IMR-90 (cell line): ENCODE data around the gene IDS. TPM values are rescaled to one million over a fixed set of nuclear protein-coding genes. Genes with fewer than 3 reads are reported as not detected.

Source experiments
- ATAC-seq: fragments of 200-7000 bp; cut with Tn5 transposase; 2 replicates; pipeline ENCODE4 v1.9.1; 2020; ENCODE audit warnings: low read depth, mild to moderate bottlenecking, moderate library complexity
- BruUV-seq: library from RNA; stranded (reverse); fragments of 400-500 nt; replicated peaks from 2 replicates; lab custom pipeline; 2021; lab: Mats Ljungman, UMichigan
- CTCF ChIA-PET: fragments of 300-600 bp; formaldehyde crosslinking; extraction: SDS; loops from one replicate; lab custom pipeline; 2021; ENCODE audit warnings: antibody characterized with exemption; lab: Yijun Ruan, JAX
- POLR2A ChIA-PET: fragments of 300-600 bp; sonication (Branson Sonifier 250); formaldehyde crosslinking; loops from one replicate; lab custom pipeline; 2022; ENCODE audit warnings: antibody characterized with exemption; ENCODE audit not compliant: unreplicated experiment; lab: Charles Lee
- DNase-seq: peaks from one replicate; pipeline ENCODE4 v3.0.0; 2013
- H2AFZ ChIP-seq: replicated peaks from 2 replicates; pipeline ENCODE3; 2013; ENCODE audit warnings: low read length, mild to moderate bottlenecking; ENCODE audit not compliant: poor library complexity
- H2AK5ac ChIP-seq: 2 replicates; pipeline ENCODE4 v1.6.1; 2013; ENCODE audit warnings: low read depth, low read length, inconsistent platforms
- H2AK9ac ChIP-seq: replicated peaks from 2 replicates; pipeline ENCODE3; 2013; ENCODE audit warnings: mild to moderate bottlenecking, low read depth, low read length, moderate library complexity; ENCODE audit not compliant: poor library complexity
- H2BK120ac ChIP-seq: 2 replicates; pipeline ENCODE4 v1.6.1; 2013; ENCODE audit warnings: low read depth, low read length, inconsistent platforms
- H2BK15ac ChIP-seq: 3 replicates; pipeline ENCODE4 v1.6.1; 2013; ENCODE audit warnings: low read depth, low read length, inconsistent platforms
- H2BK20ac ChIP-seq: 2 replicates; pipeline ENCODE4 v1.6.1; 2013; ENCODE audit warnings: low read depth, mild to moderate bottlenecking, inconsistent platforms, low read length, moderate library complexity
- H2BK5ac ChIP-seq: 2 replicates; pipeline ENCODE4 v1.6.1; 2013; ENCODE audit warnings: mild to moderate bottlenecking, low read depth, low read length, inconsistent platforms; ENCODE audit not compliant: poor library complexity, severe bottlenecking
- H3K14ac ChIP-seq: replicated peaks from 2 replicates; pipeline ENCODE4 v1.6.1; 2013; ENCODE audit warnings: low read depth, low read length, inconsistent platforms
- H3K18ac ChIP-seq: 2 replicates; pipeline ENCODE4 v1.6.1; 2013; ENCODE audit warnings: low read depth, low read length, control low read depth
- H3K23ac ChIP-seq: 2 replicates; pipeline ENCODE4 v1.6.1; 2013; ENCODE audit warnings: low read depth, low read length, inconsistent platforms
- H3K27ac ChIP-seq: 2 replicates; pipeline ENCODE4 v1.5.1; 2013; ENCODE audit warnings: mild to moderate bottlenecking, control low read depth, low read length; ENCODE audit not compliant: insufficient read depth
- H3K27me3 ChIP-seq: 2 replicates; pipeline ENCODE4 v1.6.1; 2013; ENCODE audit warnings: low read length; ENCODE audit not compliant: control insufficient read depth, insufficient read depth
- H3K36me3 ChIP-seq: 2 replicates; pipeline ENCODE4 v1.6.1; 2013; ENCODE audit warnings: low read length, mixed read lengths; ENCODE audit not compliant: control insufficient read depth, insufficient read depth
- H3K4ac ChIP-seq: 2 replicates; pipeline ENCODE4 v1.6.1; 2013; ENCODE audit warnings: low read depth, low read length, inconsistent platforms
- H3K4me1 ChIP-seq: 2 replicates; pipeline ENCODE4 v1.6.1; 2013; ENCODE audit warnings: low read length, mixed read lengths; ENCODE audit not compliant: control insufficient read depth, insufficient read depth
- H3K4me2 ChIP-seq: 2 replicates; pipeline ENCODE4 v1.6.1; 2013; ENCODE audit warnings: low read depth, mild to moderate bottlenecking, control low read depth, low read length, moderate library complexity
- H3K4me3 ChIP-seq: 2 replicates; pipeline ENCODE4 v1.5.1; 2013; ENCODE audit warnings: low read depth, mild to moderate bottlenecking, control low read depth, low read length, moderate library complexity; ENCODE audit not compliant: insufficient read depth
- H3K56ac ChIP-seq: 2 replicates; pipeline ENCODE4 v1.6.1; 2013; ENCODE audit warnings: low read length, inconsistent platforms; ENCODE audit not compliant: insufficient read depth; ENCODE audit errors: extremely low read depth
- H3K79me1 ChIP-seq, 2 experiments: 2 replicates each; pipeline ENCODE4 v1.6.1; 2013; ENCODE audit warnings: low read length in 2 of 2, inconsistent platforms in 1 of 2, low read depth in 1 of 2
- H3K9ac ChIP-seq: 2 replicates; pipeline ENCODE4 v1.6.1; 2013; ENCODE audit warnings: low read depth, low read length, control low read depth
- H3K9me1 ChIP-seq: 2 replicates; pipeline ENCODE4 v1.6.1; 2013; ENCODE audit warnings: low read length, inconsistent platforms; ENCODE audit not compliant: insufficient read depth
- H3K9me3 ChIP-seq: 2 replicates; pipeline ENCODE4 v1.6.1; 2013; ENCODE audit warnings: low read length; ENCODE audit not compliant: control insufficient read depth, insufficient read depth
- H4K20me1 ChIP-seq: 2 replicates; pipeline ENCODE4 v1.6.1; 2013; ENCODE audit warnings: low read length, inconsistent platforms; ENCODE audit not compliant: insufficient read depth
- H4K5ac ChIP-seq: 2 replicates; pipeline ENCODE4 v1.6.1; 2013; ENCODE audit warnings: mild to moderate bottlenecking, low read depth, low read length, control low read depth
- H4K8ac ChIP-seq, 2 experiments: 2 replicates each; pipeline ENCODE4 v1.6.1; 2013; ENCODE audit warnings: low read depth in 2 of 2, low read length in 2 of 2, control low read depth in 1 of 2, inconsistent platforms in 1 of 2
- H4K91ac ChIP-seq: 2 replicates; pipeline ENCODE4 v1.6.1; 2013; ENCODE audit warnings: low read depth, low read length, inconsistent platforms; ENCODE audit not compliant: insufficient read depth
- MXI1 ChIP-seq: IDR thresholded peaks from 2 replicates; pipeline ENCODE4 v1.6.1; 2012; ENCODE audit warnings: low read depth, mild to moderate bottlenecking, low read length, moderate library complexity, borderline replicate concordance
- USF2 ChIP-seq: fragments of 150-350 bp; IDR thresholded peaks from 2 replicates; pipeline ENCODE4 v1.6.1; 2017; ENCODE audit warnings: mild to moderate bottlenecking, antibody characterized with exemption, low read length, low read depth
- WGBS, 2 experiments: methylation state at CpG; one replicate each; pipeline versions ENCODE4 v1.1.5 to v1.1.7; 2013; ENCODE audit warnings: missing lambda C conversion rate in 2 of 2; ENCODE audit not compliant: insufficient read length in 1 of 2; ENCODE audit errors: extremely low coverage in 2 of 2; 5-methylcytosine and 5-hydroxymethylcytosine counted together
- dilution Hi-C: fragments of 300-500 bp; cut with HindIII; formaldehyde crosslinking; loops from one replicate; pipeline ENCODE4 v1.14.3; 2018; ENCODE audit warnings: low sequenced_read_pairs; ENCODE audit not compliant: unreplicated experiment
- in situ Hi-C: fragments of 300-500 bp; cut with MboI; formaldehyde crosslinking; loops from 3 replicates; pipeline ENCODE4 v1.14.3; 2019; ENCODE audit warnings: low sequenced_read_pairs, inconsistent platforms, mixed read lengths
- intact Hi-C: fragments of 100-400 bp; cut with micrococcal nuclease; formaldehyde crosslinking; loops from 2 replicates; pipeline ENCODE4 v1.10.0; 2022
- polyA plus RNA-seq, 3 experiments: library from polyadenylated mRNA; depleted of rRNA; stranded (reverse); fragments of >200 nt; gene quantifications; 2 replicates each; pipeline ENCODE4 v1.2.3, GENCODE V29; 2012; ENCODE audit warnings: low replicate concordance in 1 of 3
- total RNA-seq: library from RNA; depleted of rRNA; stranded (reverse); fragments of >200 nt; gene quantifications from 2 replicates; pipeline ENCODE4 v1.2.3, GENCODE V29; 2012

The IDS gene
- total and polyA plus RNA-seq, 2 of the 4 experiments (the other 2 are of a cell fraction): 26.3 to 56.9 TPM

- intact Hi-C loops: no loop called here
- no peaks in the 10 kb centered on the region for H3K9me1 ChIP-seq
- no peak overlapping the region for H3K56ac ChIP-seq
- H3K27ac ChIP-seq: no peak overlapping the region
- CTCF ChIA-PET: no interaction called here
- H3K27me3 ChIP-seq: peaks cover 4% of the 10 kb centered on the region
- H3K14ac ChIP-seq: no peak overlapping the region
- H4K20me1 ChIP-seq: no peaks in the 10 kb centered on the region
- no peak overlapping the region for H3K4me2 ChIP-seq
- no peak overlapping the region for H3K9ac ChIP-seq
- no peak overlapping the region for H4K91ac ChIP-seq
- H3K4ac ChIP-seq: no peak overlapping the region
- no peaks in the 10 kb centered on the region for H3K4me1 ChIP-seq
- no peaks in the 10 kb centered on the region for H3K79me1 ChIP-seq
- no peak overlapping the region for H2BK120ac ChIP-seq
- dilution Hi-C loops: no loop called here
- no TSS peak for BruUV-seq
- H2BK5ac ChIP-seq: no peak overlapping the region
- no peak overlapping the region for H2BK20ac ChIP-seq
- POLR2A ChIA-PET: no interaction called here
- WGBS, 2 experiments: no CpG with 5 or more reads among the region's 1 CpG
- H3K9me3 ChIP-seq: no peaks in the 10 kb centered on the region
- H3K18ac ChIP-seq: no peak overlapping the region
- H2BK15ac ChIP-seq: no peak overlapping the region
- no peak overlapping the region for H3K23ac ChIP-seq
- H4K8ac ChIP-seq: no peak overlapping the region
- no peak overlapping the region for H2AK9ac ChIP-seq
- no peak for DNase-seq
- H2AFZ ChIP-seq: no peak overlapping the region
- H3K36me3 ChIP-seq: no peaks in the 10 kb centered on the region
- H4K5ac ChIP-seq: no peak overlapping the region
- no peak overlapping the region for H3K4me3 ChIP-seq
- no peak overlapping the region for H2AK5ac ChIP-seq
- no peak for ATAC-seq
- TF ChIP-seq USF2 (peak; percentile 31; the same call in 1 of the 2 replicates), MXI1 (no peak)
- in situ Hi-C loops: loop anchor here (25.0 kb wide), 1 partner anchor 1220 kb away; no protein-coding TSS in a partner anchor
Observed at GRCh38 chrX:149517308-149517707, 12.2 kb upstream of the IDS start.
